NCI-H1092 (cell line): ENCODE measurements around the gene CMKLR1.

ENCODE experiments used
- DNase-seq: peaks from one replicate; lab custom pipeline; 2025; lab: John Stamatoyannopoulos, UW

Gene CMKLR1, protein sequence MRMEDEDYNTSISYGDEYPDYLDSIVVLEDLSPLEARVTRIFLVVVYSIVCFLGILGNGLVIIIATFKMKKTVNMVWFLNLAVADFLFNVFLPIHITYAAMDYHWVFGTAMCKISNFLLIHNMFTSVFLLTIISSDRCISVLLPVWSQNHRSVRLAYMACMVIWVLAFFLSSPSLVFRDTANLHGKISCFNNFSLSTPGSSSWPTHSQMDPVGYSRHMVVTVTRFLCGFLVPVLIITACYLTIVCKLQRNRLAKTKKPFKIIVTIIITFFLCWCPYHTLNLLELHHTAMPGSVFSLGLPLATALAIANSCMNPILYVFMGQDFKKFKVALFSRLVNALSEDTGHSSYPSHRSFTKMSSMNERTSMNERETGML

DNA sequence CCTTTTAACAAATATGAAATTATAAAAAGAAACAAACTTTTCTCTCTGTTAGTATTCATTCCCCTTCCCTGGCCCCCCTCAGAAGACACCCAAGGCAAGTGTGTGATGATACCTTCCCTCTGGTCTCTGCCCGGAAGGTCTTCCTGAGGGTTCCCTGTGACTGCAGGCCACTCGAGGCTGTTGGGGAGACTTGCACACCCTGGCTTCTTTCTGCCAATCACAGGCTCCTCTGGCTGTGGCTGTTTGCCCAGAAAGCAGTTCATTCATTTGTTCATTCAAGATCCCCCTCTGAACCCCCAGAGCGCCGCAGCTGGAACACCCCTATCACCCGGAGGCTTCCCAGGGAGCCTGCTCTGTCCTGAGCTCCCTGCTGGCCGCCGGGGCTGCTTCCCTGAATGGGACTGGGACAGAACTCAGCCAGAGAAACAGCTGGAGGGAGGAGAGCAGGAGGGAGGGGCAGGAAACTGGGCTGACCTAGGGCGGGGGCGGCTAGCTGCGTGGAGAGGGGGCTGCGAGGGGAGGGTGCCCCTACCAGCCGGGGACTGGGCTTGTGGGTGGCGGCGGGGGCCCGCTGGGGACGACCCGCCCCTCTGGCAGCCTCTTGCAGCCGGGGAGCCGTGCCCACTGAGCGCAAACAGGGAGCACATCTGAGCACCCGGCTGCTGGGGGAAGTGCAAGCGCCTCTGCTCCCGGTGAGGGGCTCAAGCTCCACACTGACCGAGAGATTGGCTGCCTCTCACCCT, at the start of gene CMKLR1:
Gene CMKLR1, minus strand, starts transcription at position 397 of the 743 bp plus-strand sequence. CDS start 45,720 bp downstream, outside the sequence.
- DNase-seq: no peak

DNA sequence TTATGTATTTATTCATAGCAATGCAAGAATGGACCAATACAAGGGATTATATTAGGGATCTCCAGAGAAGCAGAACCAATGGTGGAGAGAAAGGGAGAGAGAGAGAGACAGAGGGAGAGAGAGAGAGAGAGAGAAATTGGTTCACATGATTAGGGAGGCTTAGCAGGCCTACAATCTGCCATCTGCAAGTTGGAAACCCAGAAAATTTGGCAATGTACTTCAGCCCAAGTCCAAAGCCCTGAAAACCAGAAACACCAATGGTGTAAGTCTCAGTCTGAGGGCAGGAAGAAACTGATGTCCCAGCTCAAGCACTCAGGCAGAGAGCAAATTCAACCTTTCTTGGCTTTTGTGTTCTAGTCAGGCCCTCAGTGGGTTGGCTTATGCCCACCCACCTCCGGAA, 48.7 kb upstream of the CMKLR1 start:
- no peak for DNase-seq

DNA sequence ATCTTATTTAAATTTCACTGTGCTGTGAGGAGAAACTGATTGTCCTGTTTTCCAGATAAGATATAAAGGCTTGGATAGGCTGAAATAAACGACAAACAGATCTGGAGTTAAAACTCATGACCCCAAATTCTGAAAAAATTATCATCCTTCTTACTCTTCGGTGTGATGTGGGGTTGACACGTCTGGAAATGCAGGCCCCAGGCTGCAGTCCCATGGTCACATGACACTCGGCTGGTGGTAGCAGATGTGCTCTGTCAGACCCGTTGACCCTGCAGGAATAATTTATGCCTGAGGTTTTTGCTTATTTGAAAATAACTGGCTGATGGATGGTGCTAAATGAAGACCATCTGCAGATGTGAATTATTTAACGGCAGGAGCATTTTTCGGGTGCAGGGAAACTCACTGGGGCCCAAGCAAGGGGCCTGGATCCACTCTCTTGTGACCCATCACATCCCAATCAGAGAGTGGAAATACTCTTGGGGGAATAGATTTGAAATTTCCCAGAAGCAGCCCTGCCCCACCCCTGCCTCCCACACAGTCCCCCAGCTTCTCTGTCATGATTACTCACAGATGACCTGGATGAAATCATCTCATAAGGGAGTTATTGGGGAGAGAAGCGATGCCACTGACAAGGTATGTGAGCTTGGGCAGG, 47.7 kb upstream of the CMKLR1 start:
- no peak for DNase-seq

DNA sequence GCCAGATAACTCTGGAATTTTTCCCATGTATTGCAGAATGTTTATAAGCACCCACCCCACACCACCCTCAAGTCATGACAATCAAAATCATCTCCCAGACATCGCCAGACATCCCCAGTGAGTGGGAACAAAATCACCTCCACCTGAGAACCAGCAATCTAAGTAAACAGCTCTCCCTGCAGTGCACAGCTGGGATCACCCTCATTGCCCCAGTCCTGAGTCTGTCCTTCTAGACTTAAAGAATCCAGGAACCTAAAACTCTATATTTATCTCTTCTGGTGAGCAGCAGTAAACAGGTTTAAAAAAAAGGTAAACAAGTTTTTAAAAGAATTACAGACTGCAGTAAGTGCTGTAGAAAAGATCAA, 43.3 kb upstream of the CMKLR1 start:
- DNase-seq: no peak

DNA sequence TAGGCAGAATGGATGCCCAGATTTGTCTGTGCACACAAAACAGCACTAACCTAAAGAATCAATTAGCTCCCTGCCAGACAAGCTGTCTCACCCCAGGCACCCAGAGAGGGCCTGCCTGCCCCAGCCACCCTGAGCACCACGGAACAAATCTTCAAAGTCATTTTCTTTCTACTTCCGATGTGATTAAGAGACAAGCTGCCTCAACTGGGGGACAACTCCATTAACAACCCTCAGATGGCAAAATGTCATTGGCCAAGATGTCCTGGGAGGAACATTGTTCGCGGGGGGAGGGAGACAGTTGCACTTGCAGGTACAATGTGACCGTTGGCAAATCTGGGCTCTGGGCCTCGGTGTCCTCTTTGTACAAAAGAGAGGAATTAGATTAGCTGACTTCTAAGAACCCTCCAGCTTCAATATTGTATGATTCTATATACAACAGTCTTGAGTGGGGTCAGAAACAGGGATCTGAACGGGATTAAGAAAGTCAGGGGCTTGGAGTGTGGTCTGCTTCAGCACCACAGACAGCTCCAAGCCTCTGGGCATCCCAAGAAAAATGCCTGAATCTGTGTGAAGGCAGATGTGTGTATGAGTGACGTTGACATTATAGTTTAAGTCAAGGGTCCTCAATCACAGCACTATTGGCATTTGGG, 42.8 kb upstream of the CMKLR1 start:
- DNase-seq: no peak

DNA sequence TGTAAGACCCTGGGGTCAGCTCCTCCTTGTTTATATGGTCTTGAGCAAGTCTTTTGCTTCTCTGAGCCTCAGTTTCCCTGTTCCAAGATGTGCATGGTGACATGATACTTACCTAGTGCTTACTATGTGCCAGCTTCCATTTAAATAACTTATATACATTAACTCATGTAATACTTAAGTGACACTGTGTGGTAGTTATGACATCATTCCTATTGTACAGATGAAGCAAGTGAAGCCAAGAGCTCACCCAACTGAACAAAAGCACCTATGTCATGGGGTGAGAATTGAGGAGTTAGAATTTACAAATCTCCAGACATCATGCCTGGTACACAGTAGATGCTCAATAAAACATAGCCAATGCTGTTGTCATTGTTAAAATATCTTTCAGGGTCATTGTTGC, 41.3 kb upstream of the CMKLR1 start:
- no peak for DNase-seq

DNA sequence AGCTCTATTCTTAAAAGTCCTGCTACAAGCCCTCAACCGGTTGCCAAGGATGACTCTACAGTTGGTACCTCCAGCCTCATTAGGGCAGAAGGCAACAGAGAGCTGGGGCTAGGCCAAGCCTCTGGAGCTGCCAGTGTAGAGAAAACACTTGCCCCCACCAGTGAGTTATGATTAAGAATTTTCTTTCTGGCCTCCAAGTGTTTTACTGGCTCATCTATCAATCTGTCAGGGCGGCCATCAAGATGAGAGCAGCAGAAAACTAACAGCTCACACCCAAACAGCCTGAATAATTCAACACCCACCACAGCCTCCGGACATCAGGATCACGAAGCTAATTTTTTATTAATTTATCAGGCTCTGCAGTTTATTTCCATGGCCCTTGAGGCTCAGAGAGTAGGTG, 40.7 kb upstream of the CMKLR1 start:
- DNase-seq: no peak

DNA sequence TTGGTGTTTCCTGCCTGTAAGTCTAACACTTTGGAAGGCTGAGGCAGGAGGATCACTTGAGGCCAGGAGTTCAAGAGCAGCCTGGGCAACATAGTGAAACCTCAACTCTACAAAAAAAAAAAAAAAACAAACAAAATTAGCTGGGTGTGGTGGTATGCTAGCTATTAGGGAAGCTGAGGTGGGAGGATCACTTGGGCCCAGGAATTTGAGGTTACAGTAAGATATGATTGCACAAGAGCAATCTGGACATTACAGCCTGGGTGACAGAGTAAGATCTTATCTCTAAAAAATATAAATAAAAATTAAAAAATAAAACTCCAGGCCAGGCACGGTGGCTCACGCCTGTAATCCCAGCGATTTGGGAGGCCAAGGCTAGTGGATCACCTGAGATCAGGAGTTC, 39.8 kb upstream of the CMKLR1 start:
- no peak for DNase-seq

DNA sequence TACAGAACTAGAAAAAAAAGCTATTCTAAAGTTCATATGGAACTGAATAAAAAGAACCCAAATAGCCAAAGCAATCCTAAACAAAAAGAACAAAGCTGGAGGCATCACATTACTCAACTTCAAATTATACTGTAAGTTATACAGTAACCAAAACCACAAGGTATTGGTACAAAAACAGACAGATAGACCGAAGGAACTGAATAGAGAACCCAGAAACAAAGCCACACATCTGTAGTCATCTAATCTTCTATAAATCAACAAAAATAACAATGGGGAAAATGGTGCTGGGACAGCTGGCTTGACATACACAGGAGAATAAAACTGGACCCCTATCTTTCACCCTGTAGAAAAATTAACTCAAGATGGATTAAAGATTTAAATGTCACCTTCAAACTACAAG, 38.1 kb upstream of the CMKLR1 start:
- no peak for DNase-seq

DNA sequence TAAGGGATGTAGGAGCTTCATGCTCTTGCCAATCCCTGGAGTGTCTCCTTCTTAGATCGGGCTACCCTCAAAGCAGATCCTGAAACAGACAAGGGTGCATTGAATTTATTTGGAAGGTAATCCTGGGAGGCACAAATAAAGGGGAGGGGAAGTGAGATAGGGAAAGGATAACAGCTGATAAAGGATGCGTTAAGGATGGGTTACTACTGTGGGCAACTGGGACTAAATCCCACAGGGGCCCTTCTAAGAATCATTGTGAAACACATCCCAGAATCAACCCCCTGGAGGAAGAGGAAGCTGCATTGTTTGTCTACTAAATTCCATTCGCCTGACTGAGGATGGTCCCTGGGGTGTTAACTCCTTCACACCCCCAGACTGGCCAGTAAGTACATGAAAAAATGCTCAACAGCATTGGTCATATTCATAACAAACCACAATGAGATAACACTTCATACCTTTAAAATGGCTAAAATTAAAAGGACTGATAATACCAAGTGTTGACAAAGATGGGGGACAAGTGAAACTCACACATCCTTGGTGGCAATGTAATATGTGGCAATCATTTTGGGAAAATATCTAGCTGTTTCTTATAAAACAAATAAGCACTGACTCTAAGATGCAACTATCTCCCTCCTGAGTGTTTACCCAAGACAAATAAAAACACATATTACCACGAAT, 37.0 kb upstream of the CMKLR1 start:
- no peak for DNase-seq

DNA sequence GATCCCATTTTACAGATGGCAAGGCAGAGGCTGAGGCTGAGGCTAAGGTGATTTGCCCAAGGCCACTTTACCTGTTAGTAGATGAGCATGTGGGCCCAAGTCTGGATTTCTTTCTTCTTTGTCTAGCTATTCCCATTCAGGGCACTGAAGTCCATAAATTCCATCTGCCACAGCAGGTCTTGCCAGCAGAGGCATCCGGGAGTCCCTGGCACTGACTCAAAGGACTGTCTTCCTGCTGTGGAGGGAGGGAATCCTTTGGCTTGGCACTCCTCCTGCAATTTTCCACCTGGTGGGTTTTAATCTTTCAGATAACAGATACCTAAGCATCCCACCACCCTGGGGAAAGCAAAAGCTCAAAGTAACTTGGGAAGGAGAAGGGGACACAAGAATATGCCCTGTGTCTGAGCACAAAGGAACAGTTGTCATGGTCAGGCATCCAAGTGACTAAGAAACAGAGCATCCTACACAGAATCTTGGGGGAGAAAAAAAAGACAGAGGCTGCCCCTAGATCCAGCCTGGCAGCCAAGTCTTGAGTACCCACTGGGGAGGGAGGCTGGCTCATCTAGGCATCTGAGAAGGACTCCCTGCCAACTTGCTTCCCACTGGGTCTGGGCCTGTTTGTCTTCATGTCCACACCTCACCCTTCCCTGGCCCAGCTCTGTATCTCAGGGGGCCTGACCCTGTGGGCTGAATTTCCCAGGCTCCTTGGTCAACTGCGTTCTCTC, 35.6 kb upstream of the CMKLR1 start:
- DNase-seq: no peak

DNA sequence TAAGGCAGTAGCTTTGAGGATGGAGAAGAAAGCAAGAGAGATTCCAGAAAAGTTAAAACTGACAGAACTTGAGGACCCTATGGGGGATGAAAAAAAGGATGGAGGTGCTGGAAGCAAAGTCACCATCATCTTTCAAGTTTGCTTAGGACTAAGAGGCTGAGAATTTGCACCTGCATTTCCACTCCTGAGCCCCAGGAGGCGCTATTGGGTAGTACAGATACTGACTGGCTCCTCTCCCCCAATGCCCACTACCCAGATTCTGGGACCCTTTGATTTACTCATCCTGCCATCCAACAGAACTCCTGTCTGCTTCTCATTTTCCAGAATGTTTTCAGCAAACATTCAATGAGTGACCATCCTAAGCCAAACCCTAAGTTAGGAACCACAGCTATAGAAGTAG, 34.0 kb upstream of the CMKLR1 start:
- no peak for DNase-seq

DNA sequence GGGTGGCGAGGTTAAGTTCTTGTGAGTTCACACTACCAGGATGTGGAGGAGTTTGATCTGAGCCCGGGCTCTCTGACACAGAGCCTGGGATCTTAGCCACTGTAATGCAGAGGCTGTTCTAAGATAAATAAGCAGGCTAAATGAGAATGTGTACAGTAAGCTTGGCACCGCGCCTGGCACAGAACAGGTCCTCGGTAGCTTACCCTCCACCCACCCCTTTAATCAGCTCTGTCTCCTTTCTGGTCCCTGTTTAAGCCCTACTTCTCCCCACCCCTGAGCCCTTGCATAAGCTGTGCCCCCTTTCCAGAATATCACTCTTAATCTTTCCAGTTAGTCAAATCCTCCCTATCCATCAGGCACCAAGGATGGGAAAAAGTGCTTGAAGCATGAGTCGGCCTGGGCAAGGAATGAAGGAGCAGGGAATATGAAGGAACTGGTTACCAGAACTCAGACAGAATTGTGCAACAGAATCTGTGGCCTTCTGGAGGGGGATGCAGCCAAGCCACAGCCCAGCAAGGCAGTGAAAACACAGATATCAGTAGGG, 32.8 kb upstream of the CMKLR1 start:
- no peak for DNase-seq

DNA sequence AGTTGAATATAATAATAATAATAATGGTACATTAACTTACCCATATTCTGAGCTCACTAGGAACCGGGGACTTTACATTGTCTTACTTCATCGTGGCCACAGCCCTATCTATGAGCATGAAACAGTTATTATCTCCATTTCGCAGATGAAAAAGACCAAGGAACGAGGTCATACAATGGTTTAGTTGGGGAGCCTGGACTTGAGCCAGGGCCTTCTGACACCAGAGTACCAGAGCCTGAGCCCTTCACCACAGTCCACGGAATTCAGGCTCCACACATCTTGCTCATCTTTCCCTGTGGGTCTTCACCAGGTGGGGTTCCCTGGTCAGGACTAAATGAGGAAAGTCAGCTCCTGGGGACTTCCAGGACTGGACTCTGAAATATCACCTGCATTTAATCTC, 31.3 kb upstream of the CMKLR1 start:
- DNase-seq: no peak

DNA sequence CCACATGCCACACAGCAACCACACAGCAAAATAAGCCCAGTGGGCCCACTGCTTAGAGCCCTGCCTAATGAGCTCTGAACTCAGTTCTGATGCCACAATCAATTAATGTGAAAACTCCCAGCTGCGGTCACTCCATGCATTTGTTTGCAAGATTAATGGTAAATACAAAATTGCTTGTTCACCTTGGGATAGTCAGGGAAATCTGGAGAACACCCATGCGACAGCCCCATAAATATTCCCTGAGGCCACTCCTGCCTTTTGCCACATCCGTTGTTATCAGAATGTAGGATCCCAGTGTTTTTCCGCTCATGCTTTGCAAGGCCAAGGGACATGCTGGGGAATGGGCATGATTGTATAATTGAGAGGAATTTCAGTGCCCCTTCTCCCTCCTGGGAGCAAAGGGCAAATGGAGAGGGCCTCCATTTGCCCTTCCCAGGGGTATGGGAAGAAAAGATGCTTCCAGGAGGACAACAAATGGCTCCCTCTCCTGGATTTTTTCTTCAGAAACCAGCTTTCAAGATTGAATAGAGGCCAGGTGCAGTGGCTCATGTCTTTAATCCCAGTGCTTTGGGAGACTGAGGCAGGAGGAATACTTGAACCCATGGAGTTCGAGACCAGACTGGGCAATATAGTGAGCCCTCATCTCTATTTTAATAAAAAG, 30.8 kb upstream of the CMKLR1 start:
- no peak for DNase-seq

DNA sequence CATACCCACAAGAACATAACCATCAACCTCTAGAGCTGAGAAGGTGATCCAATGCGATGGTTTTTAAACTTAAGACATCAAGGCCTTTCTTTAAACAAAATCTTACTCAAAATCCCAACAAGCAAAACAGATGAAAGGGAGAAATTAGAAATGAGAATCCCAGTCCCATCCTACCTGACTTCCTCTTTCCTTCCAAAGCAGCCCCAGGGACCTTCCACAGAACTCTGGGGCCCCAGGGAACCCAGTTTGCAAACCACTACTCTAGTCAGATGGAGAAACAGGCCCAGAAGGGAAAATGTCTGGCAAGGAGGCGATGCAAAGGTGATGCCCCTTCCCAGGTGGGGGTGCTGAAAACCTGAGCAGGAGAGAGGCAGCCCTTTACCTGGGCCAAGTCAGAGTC, 29.0 kb upstream of the CMKLR1 start:
- no peak for DNase-seq

DNA sequence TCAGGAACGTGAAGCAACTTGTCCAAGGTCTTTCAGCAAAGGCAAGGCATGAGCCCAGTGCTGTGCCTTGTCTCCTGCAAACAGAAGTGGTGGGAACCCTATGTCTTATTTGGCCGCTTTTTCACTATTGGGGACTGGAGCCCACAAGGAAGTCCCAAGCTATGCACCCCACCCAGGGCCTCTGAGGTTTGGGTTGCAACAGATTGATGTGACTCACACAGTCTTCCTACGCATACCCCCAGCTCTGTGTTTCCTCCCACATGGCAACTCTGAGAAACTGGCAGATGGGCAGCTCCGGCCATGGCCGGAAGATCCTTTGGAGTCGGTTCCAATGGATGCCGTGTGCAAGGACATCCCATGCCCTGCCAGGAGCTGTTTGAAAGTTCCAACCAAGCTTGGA, 28.3 kb upstream of the CMKLR1 start:
- no peak for DNase-seq

DNA sequence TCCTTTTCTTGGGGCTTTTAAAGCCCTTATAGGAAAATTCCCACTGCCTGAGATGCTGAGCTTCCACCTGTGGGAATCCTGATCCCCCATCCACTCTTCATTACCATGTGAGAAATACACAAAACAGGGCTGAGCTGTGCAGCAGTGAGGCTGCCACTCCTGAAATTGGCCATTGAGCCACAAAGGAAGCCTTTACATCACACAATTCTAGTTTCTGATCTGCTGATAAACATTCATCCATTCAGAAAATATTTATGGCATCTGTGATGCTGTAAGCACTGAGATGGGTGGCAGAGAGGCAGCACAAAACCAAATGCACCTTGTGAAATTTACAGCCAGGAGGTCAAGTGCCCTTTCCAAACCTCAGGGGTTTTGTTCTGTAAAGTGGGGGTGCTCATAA, 26.2 kb upstream of the CMKLR1 start:
- DNase-seq: no peak

DNA sequence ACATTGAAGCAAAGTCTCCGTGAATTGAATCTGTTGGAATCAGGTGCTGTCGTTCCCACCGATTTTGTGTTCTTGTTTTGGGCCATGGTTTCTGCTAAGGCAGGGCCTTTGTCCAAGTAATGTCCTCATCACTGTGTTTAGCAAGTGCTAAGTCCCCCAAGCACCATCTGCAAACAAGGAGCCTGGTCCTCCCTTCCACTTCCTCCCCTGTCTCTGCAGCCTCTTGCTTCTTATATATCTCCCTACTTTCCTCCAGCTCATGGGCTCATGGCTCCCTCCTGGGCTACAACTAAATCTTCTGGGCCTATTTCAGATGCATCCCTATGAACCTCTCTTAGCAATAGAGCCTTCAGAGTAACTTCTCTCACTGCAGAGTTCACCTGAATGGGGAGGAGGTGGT, 25.8 kb upstream of the CMKLR1 start:
- no peak for DNase-seq

DNA sequence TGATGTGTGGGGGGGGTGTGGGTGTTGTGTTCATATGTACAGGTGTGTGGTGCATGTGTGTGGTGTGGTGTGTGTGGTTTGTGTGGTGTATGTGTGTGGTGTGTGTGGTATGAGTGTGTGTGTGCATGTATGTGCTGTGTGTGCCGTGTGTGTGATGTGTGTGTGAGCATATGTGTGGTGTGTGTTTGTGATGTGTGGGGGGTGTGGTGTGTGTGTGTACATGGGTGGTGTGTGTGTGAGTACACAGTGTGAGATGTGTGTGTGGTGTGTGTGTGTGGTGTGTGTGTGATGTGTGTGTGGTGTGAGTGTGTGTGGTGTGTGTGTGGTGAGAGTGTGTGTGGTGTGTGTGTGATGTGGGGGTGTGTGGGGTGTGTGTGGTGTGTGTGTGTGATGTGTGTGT, 24.5 kb upstream of the CMKLR1 start:
- no peak for DNase-seq

DNA sequence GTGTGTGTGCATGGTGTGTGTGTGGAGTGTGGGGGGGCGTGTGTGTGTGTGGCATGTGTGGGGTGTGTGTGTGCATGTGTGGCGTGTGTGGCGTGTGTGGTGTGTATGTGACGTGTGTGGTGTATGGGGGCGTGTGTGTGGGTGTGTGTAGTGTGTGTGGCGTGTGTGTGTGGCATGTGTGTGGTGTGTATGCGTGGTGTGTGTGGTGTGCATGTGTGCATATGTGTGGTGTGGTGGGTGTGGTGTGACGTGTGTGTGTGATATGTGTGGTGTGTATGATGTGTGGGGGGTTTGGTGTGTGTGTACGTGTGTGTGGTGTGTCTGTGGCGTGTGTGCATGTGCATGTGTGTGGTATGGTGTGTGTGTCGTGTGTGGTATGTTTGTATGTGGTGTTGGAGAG, 24.1 kb upstream of the CMKLR1 start:
- no peak for DNase-seq
